HepG2 (cell line): ENCODE data around the gene NAA35. TPM values are rescaled to one million over a fixed set of nuclear protein-coding genes. Genes with fewer than 3 reads are reported as not detected.
A peak's percentile ranks its signal among the peaks of the same experiment; 100 is the strongest.

Experiments
- ASH2L ChIP-seq: fragments of 300-600, 200-600 bp; sonication (generic); IDR thresholded peaks from 2 replicates; pipeline ENCODE4 v1.7.0; 2017; ENCODE audit warnings: low read depth, mild to moderate bottlenecking, moderate library complexity, mixed read lengths, low read length; ENCODE audit not compliant: insufficient read length
- ELF3 ChIP-seq: IDR thresholded peaks from 2 replicates; pipeline ENCODE4 v1.6.1; 2016; ENCODE audit warnings: missing genetic modification reagents, missing compliant biosample characterization
- HNF4G ChIP-seq, 2 experiments: sonication (generic) in 1 of 2; formaldehyde crosslinking in 1 of 2; IDR thresholded peaks; 2 replicates each; pipeline versions ENCODE4 v1.4.0 to v1.6.1; 2011 to 2020; ENCODE audit warnings: borderline replicate concordance in 2 of 2, low read depth in 2 of 2, mild to moderate bottlenecking in 2 of 2, low read length in 1 of 2, missing genetic modification reagents in 1 of 2, moderate library complexity in 1 of 2
- KLF6 ChIP-seq: IDR thresholded peaks from 2 replicates; pipeline ENCODE4 v1.8.0; 2016; ENCODE audit warnings: missing biosample characterization, missing genetic modification reagents
- NCOR1 ChIP-seq: fragments of 200-600 bp; sonication (generic); IDR thresholded peaks from 2 replicates; pipeline ENCODE4 v1.7.0; 2017; ENCODE audit warnings: antibody characterized with exemption, low read length, borderline replicate concordance
- NFYC ChIP-seq: IDR thresholded peaks from 2 replicates; pipeline ENCODE4 v1.6.1; 2016; ENCODE audit warnings: missing genetic modification reagents, missing compliant biosample characterization
- SMYD3 ChIP-seq: sonication (generic); formaldehyde crosslinking; IDR thresholded peaks from 2 replicates; pipeline ENCODE4 v1.8.1; 2023; ENCODE audit warnings: mild to moderate bottlenecking, missing genetic modification reagents
- YEATS4 ChIP-seq: sonication (generic); formaldehyde crosslinking; IDR thresholded peaks from 2 replicates; pipeline ENCODE4 v1.4.0; 2020; ENCODE audit warnings: missing genetic modification reagents, borderline replicate concordance
- ZBTB20 ChIP-seq: sonication (generic); formaldehyde crosslinking; IDR thresholded peaks from 2 replicates; pipeline ENCODE4 v1.8.1; 2023; ENCODE audit warnings: missing genetic modification reagents, low read depth, mild to moderate bottlenecking, borderline replicate concordance
- ZNF143 ChIP-seq: sonication (generic); formaldehyde crosslinking; IDR thresholded peaks from 2 replicates; pipeline ENCODE4 v1.4.0; 2020; ENCODE audit warnings: missing genetic modification reagents
- ZNF235 ChIP-seq: sonication (generic); formaldehyde crosslinking; IDR thresholded peaks from 2 replicates; pipeline ENCODE4 v1.8.1; 2023; ENCODE audit warnings: mild to moderate bottlenecking, missing genetic modification reagents, borderline replicate concordance
- ZNF331 ChIP-seq: sonication (generic); formaldehyde crosslinking; IDR thresholded peaks from 2 replicates; pipeline ENCODE4 v1.4.0; 2020; ENCODE audit warnings: missing genetic modification reagents
- ZNF558 ChIP-seq: sonication (generic); formaldehyde crosslinking; IDR thresholded peaks from 2 replicates; pipeline ENCODE4 v1.9.0; 2022; ENCODE audit warnings: mild to moderate bottlenecking, missing genetic modification reagents, borderline replicate concordance
- ZNF577 ChIP-seq: sonication (generic); formaldehyde crosslinking; IDR thresholded peaks from 2 replicates; pipeline ENCODE4 v1.4.0; 2020; ENCODE audit warnings: mild to moderate bottlenecking, low read depth, missing genetic modification reagents, borderline replicate concordance
- ZNF605 ChIP-seq: sonication (generic); formaldehyde crosslinking; IDR thresholded peaks from 2 replicates; pipeline ENCODE4 v1.8.0; 2022; ENCODE audit warnings: mild to moderate bottlenecking, missing genetic modification reagents
- ZNF850 ChIP-seq: sonication (generic); formaldehyde crosslinking; conservative IDR thresholded peaks from 2 replicates; pipeline ENCODE4 v1.9.0; 2021; ENCODE audit warnings: mild to moderate bottlenecking, missing genetic modification reagents
- ZSCAN21 ChIP-seq: sonication (generic); formaldehyde crosslinking; IDR thresholded peaks from 2 replicates; pipeline ENCODE4 v1.8.0; 2022; ENCODE audit warnings: mild to moderate bottlenecking, missing genetic modification reagents, moderate library complexity, borderline replicate concordance
- polyA plus RNA-seq, 8 experiments: library from polyadenylated mRNA; depleted of rRNA in 3 of 8; stranded (reverse) in 7 of 8; unstranded in 1 of 8; fragments of >200 nt; fragmentation: Illumina TruSeq in 4 of 8; extraction: Trizol in 4 of 8; gene quantifications; 2 replicates each; pipeline versions ENCODE4 v1.2.1 to v1.2.3, GENCODE V29; 2011 to 2016; ENCODE audit warnings: low read depth in 4 of 8, missing spikeins in 1 of 8, mixed read lengths in 1 of 8; ENCODE audit not compliant: insufficient read depth in 1 of 8
- total RNA-seq, 5 experiments: library from RNA; depleted of rRNA; stranded (reverse); fragments of >200 nt; fragmentation: Illumina TruSeq; extraction: Trizol; gene quantifications; 2 replicates each; pipeline ENCODE4 v1.2.3, GENCODE V29; 2016; ENCODE audit warnings: low read depth in 1 of 5
- TF ChIP-seq, protein P1 (sequence below): sonication (generic); formaldehyde crosslinking; conservative IDR thresholded peaks from 2 replicates; pipeline ENCODE4 v1.4.0; 2020; ENCODE audit warnings: missing genetic modification reagents
- TF ChIP-seq, protein P2 (sequence below): sonication (generic); formaldehyde crosslinking; IDR thresholded peaks from 2 replicates; pipeline ENCODE4 v1.5.0; 2020; ENCODE audit warnings: missing genetic modification reagents
- TF ChIP-seq, protein P3 (sequence below): sonication (generic); formaldehyde crosslinking; IDR thresholded peaks from 2 replicates; pipeline ENCODE4 v1.4.0; 2020; ENCODE audit warnings: missing genetic modification reagents
- TF ChIP-seq, protein P4 (sequence below): sonication (generic); formaldehyde crosslinking; IDR thresholded peaks from 2 replicates; pipeline ENCODE4 v1.4.0; 2020; ENCODE audit warnings: missing genetic modification reagents
- TF ChIP-seq, protein P5 (sequence below): sonication (generic); formaldehyde crosslinking; IDR thresholded peaks from 2 replicates; pipeline ENCODE4 v1.5.1; 2020; ENCODE audit warnings: missing genetic modification reagents, mild to moderate bottlenecking, borderline replicate concordance

Gene NAA35
- total and polyA plus RNA-seq, 2 of the 13 experiments (the other 11 are each of a cell fraction or from before 2014, with no cell fraction given): 21.6 to 28.9 TPM

DNA sequence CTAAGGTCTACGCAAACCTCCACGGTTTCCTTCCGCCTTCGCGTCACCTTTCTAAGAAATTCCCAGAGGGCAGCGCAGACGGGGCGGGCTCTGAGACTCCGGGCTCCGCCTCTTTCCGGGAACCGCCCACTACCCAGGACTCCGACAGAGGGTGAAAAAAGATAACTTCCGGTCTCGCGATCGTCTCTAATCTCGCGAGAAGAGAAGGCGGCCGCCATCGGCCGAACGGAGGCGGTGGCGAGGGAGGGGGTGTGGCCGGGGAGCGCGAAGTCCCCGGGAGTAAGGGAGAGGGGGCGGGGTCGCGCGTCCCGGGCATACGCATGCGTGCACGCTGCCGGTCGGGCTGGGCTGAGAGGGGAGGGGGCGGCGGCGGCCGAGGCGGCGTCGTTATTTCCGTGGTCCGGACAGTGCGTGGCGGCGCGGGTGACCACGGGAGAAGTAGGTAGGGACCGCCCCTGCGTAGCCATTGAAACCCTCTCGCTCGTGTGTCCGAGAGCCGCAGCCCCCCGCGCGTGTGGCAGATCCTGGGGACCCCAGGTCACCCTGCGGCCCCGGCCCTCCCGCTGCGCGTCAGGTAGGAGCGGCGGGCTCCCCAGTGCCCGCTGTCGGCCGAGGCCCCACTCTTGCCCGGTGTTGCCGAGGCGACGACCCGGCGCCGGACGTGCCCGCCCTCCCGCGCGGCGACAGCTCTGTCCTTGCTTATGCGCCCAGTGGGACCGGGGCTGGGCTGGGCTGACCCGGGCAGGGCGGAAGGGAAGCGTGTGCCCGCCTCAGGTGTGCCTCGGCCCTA lies at the start of gene NAA35 (continued):
- peak; percentile 85 for TF ChIP-seq ZNF143
- TF ChIP-seq, protein P1, sequence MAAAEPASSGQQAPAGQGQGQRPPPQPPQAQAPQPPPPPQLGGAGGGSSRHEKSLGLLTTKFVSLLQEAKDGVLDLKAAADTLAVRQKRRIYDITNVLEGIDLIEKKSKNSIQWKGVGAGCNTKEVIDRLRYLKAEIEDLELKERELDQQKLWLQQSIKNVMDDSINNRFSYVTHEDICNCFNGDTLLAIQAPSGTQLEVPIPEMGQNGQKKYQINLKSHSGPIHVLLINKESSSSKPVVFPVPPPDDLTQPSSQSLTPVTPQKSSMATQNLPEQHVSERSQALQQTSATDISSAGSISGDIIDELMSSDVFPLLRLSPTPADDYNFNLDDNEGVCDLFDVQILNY (CRISPR knock-in tag): no peak
- TF ChIP-seq SMYD3: no peak
- no peak for TF ChIP-seq ZNF577 (CRISPR knock-in tag)
- TF ChIP-seq, protein P2, sequence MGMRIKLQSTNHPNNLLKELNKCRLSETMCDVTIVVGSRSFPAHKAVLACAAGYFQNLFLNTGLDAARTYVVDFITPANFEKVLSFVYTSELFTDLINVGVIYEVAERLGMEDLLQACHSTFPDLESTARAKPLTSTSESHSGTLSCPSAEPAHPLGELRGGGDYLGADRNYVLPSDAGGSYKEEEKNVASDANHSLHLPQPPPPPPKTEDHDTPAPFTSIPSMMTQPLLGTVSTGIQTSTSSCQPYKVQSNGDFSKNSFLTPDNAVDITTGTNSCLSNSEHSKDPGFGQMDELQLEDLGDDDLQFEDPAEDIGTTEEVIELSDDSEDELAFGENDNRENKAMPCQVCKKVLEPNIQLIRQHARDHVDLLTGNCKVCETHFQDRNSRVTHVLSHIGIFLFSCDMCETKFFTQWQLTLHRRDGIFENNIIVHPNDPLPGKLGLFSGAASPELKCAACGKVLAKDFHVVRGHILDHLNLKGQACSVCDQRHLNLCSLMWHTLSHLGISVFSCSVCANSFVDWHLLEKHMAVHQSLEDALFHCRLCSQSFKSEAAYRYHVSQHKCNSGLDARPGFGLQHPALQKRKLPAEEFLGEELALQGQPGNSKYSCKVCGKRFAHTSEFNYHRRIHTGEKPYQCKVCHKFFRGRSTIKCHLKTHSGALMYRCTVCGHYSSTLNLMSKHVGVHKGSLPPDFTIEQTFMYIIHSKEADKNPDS (CRISPR knock-in tag): peak; percentile 83; the same call in 1 of the 2 replicates
- TF ChIP-seq, protein P3, sequence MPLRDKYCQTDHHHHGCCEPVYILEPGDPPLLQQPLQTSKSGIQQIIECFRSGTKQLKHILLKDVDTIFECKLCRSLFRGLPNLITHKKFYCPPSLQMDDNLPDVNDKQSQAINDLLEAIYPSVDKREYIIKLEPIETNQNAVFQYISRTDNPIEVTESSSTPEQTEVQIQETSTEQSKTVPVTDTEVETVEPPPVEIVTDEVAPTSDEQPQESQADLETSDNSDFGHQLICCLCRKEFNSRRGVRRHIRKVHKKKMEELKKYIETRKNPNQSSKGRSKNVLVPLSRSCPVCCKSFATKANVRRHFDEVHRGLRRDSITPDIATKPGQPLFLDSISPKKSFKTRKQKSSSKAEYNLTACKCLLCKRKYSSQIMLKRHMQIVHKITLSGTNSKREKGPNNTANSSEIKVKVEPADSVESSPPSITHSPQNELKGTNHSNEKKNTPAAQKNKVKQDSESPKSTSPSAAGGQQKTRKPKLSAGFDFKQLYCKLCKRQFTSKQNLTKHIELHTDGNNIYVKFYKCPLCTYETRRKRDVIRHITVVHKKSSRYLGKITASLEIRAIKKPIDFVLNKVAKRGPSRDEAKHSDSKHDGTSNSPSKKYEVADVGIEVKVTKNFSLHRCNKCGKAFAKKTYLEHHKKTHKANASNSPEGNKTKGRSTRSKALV (CRISPR knock-in tag): no peak
- TF ChIP-seq HNF4G (IDR thresholded peaks at IDR 0.05; ENCODE audit: borderline replicate concordance, low read depth, low read length): no peak; the same call in 1 of the 2 replicates
- no peak for TF ChIP-seq HNF4G (CRISPR knock-in tag; IDR thresholded peaks at IDR 0.05; ENCODE audit: borderline replicate concordance, low read depth)
- TF ChIP-seq ZSCAN21 (CRISPR knock-in tag): peak; percentile 54; the same call in 1 of the 2 replicates
- TF ChIP-seq ZBTB20 (CRISPR knock-in tag): peak; percentile 13; the same call in 1 of the 2 replicates
- TF ChIP-seq, protein P4, sequence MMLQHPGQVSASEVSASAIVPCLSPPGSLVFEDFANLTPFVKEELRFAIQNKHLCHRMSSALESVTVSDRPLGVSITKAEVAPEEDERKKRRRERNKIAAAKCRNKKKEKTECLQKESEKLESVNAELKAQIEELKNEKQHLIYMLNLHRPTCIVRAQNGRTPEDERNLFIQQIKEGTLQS (CRISPR knock-in tag): no peak; the same call in 1 of the 2 replicates
- peak; percentile 58; the same call in 1 of the 2 replicates for TF ChIP-seq ZNF558 (CRISPR knock-in tag)
- TF ChIP-seq ZNF331 (CRISPR knock-in tag): peak; percentile 20
- peak; percentile 65; the same call in 1 of the 2 replicates for TF ChIP-seq NCOR1
- TF ChIP-seq YEATS4 (CRISPR knock-in tag): peak; percentile 93
- no peak for TF ChIP-seq ZNF850 (CRISPR knock-in tag)
- TF ChIP-seq NFYC: peak; percentile 25; the same call in 1 of the 2 replicates
- no peak; the same call in 1 of the 2 replicates for TF ChIP-seq KLF6 (CRISPR knock-in tag)
- TF ChIP-seq ASH2L: peak; percentile 84
- TF ChIP-seq, protein P5, sequence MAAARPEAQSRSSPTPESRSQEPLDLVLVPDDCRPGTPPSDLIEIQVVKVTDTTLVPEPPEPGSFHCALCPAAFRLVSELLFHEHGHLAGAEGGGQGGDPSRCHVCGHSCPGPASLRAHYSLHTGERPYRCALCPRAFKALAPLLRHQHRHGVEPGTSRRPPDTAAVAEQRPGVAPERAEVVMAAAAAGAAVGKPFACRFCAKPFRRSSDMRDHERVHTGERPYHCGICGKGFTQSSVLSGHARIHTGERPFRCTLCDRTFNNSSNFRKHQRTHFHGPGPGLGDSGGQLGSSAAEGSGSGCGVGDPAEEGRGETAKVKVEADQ (CRISPR knock-in tag): no peak
- TF ChIP-seq ELF3 (CRISPR knock-in tag): peak; percentile 82
- TF ChIP-seq ZNF605 (CRISPR knock-in tag): peak; percentile 24; the same call in 1 of the 2 replicates
- peak; percentile 77; the same call in 1 of the 2 replicates for TF ChIP-seq ZNF235 (CRISPR knock-in tag)
